Measurements from ENCODE around the gene RETREG3. TPM values are rescaled to one million over a fixed set of nuclear protein-coding genes. Genes with fewer than 3 reads are reported as not detected.

RETREG3 gene
- total and polyA plus RNA-seq, 9 of the 15 experiments (the other 6 are each of a cell fraction or from before 2014, with no cell fraction given), result 4.1 to 39.0 (median 16.9) TPM

GRCh38 chr17:42623732-42624596 is 14.8 kb upstream of the RETREG3 start (continued):
- peak; percentile 95 for TF ChIP-seq TEAD4 (IDR thresholded peaks at IDR 0.05; ENCODE audit: low read length)
- no peak for TF ChIP-seq TEAD4 (CRISPR knock-in tag; IDR thresholded peaks at IDR 0.05; ENCODE audit: borderline replicate concordance)
- TF ChIP-seq TBP (optimal IDR thresholded peaks at IDR 0.05; ENCODE audit: low read depth, low read length), result no peak
- TF ChIP-seq ZNF384 (IDR thresholded peaks at IDR 0.05; ENCODE audit: low read depth, low read length), result no peak
- TF ChIP-seq KLF1 (tag; IDR thresholded peaks at IDR 0.05), result peak; percentile 85
- peak; percentile 68; the same call in 1 of the 2 replicates for TF ChIP-seq KLF6 (CRISPR knock-in tag; IDR thresholded peaks at IDR 0.05; ENCODE audit: borderline replicate concordance)
- no peak for TF ChIP-seq SIN3B (IDR thresholded peaks at IDR 0.05; ENCODE audit: low read depth)
- TF ChIP-seq ZNF165 (CRISPR knock-in tag; IDR thresholded peaks at IDR 0.05; ENCODE audit: borderline replicate concordance), result no peak
- TF ChIP-seq MXI1 (IDR thresholded peaks at IDR 0.05; ENCODE audit: low read depth, low read length), result peak; percentile 37; the same call in 1 of the 2 replicates
- peak; percentile 79 to 82 for TF ChIP-seq TRIM24 (IDR thresholded peaks at IDR 0.05)
- TF ChIP-seq L3MBTL2 (IDR thresholded peaks at IDR 0.05), result peak; percentile 31; the same call in 1 of the 2 replicates
- TF ChIP-seq C11orf30 (IDR thresholded peaks at IDR 0.05; ENCODE audit: low read depth), result peak; percentile 62
- TF ChIP-seq CBFB (CRISPR knock-in tag; IDR thresholded peaks at IDR 0.05), result peak; percentile 44; the same call in 1 of the 2 replicates
- TF ChIP-seq MYNN (IDR thresholded peaks at IDR 0.05), result peak; percentile 90
- no peak for TF ChIP-seq MYNN (CRISPR knock-in tag; IDR thresholded peaks at IDR 0.05)
- TF ChIP-seq ZNF143 (CRISPR knock-in tag; IDR thresholded peaks at IDR 0.05), result no peak; the same call in 1 of the 2 replicates
- peak; percentile 90 for TF ChIP-seq TCF3 (CRISPR knock-in tag; IDR thresholded peaks at IDR 0.05)
- peak; percentile 97 for TF ChIP-seq ARID3A (IDR thresholded peaks at IDR 0.05; ENCODE audit: borderline replicate concordance, low read depth, low read length)
- no peak for TF ChIP-seq CEBPG (CRISPR knock-in tag; IDR thresholded peaks at IDR 0.05)
- TF ChIP-seq CEBPG (tag; conservative IDR thresholded peaks at IDR 0.05 in 1 of 2, IDR thresholded peaks at IDR 0.05 in 1 of 2), result no peak
- TF ChIP-seq ATF7 (IDR thresholded peaks at IDR 0.05), result peak; percentile 70
- TF ChIP-seq ETV1 (tag; conservative IDR thresholded peaks at IDR 0.05; ENCODE audit: low read depth), result 0 out of 2 replicates have a peak, but pooled peaks have one; percentile 31
- peak; percentile 56 for TF ChIP-seq TAF9B (IDR thresholded peaks at IDR 0.05; ENCODE audit: partially characterized antibody)
- TF ChIP-seq ARNT (IDR thresholded peaks at IDR 0.05), result peak; percentile 19 to 78; a peak in 1 of 4 replicates
